DMS114 treated with DMSO at 0.1 percent for 48 hours (cell line): ENCODE measurements around the gene NELFE.
"Not testable (repeated sequence)": the region's sequence is repeated elsewhere in the genome, so short reads cannot be mapped to it uniquely, and the experiment has no call there.

Source experiments
- DNase-seq: peaks from one replicate; lab custom pipeline; 2025; ENCODE audit not compliant: unreplicated experiment; lab: John Stamatoyannopoulos, UW

The NELFE gene

DNA sequence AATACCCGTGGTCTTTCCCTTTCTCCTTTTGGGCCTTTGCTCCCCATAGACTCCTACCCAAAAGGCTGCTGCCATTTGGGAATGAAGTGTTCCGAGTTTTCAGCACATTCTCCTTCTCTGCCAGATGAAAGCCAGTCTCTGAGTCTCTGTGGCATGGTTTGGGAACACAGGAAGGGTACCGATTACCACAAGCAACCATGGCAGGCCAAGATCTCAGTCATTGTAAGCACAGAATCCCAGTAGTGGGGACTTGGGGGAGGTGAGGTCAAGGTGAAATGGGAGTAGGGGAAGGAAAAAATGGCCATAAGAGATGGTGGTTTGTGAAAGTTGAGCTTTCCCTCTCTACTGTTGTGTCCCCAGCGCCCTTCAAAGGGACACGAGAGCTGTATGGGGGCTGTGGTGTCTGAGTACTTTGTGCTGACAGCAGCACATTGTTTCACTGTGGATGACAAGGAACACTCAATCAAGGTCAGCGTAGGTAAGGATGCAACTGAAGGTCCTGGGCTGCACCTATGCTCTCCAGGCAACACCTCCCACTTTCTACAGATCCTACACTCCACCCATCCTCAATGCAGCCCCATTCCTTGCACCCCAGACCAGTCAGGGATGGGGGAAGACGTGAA is 8.7 kb downstream of the NELFE start:
- no peak for DNase-seq

DNA sequence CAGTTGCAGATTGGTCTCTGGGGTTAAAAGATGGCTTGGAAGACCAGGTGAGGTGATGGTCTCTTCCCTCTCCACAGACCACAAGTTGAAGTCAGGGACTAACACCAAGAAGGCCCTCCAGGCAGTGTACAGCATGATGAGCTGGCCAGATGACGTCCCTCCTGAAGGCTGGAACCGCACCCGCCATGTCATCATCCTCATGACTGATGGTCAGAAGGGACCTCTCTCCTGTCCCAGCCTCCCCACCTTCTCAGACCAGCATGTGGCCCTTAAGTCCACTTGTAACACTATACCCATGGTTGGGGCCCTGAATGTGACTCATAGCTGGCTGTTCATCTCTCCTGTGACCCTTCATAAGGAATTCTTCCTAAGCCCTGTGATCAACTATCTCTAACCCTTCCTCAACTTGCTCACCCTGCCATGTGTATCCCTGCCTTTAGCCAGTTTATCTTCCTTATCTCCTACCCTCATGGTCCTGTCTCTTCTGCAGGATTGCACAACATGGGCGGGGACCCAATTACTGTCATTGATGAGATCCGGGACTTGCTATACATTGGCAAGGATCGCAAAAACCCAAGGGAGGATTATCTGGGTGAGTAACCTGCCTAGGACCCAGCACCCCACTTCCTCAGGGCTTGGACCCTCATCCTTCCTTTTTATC is 9.9 kb downstream of the NELFE start:
- DNase-seq: no peak

DNA sequence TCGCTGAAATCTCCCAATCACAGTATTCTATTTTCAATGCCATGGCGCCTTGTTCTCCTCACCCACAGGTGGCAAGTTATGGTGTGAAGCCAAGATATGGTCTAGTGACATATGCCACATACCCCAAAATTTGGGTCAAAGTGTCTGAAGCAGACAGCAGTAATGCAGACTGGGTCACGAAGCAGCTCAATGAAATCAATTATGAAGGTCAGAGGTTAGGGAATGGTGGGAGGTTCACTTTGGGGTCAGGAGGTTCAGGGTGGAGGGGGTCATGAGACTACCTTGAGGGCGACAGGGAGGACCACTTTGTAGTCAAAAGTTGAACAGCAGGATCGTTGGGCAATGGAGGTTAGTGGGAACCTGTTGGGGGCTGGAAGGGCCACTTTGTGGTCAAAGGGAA is 10.5 kb downstream of the NELFE start:
- DNase-seq: no peak

DNA sequence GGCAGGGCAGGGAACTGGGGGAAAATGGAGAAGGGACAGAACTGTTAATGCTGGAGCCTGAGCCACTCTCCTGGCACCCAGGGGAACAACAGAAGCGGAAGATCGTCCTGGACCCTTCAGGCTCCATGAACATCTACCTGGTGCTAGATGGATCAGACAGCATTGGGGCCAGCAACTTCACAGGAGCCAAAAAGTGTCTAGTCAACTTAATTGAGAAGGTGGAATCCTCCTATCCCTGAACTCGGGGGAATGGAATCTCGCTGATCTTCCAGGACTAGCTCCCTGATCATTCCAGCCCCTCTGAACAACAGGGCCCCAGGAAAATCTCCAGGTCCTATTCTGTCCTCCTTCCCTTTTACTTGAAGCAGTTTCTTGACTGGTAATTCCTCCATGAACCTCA is 10.9 kb downstream of the NELFE start:
- DNase-seq: no peak

DNA sequence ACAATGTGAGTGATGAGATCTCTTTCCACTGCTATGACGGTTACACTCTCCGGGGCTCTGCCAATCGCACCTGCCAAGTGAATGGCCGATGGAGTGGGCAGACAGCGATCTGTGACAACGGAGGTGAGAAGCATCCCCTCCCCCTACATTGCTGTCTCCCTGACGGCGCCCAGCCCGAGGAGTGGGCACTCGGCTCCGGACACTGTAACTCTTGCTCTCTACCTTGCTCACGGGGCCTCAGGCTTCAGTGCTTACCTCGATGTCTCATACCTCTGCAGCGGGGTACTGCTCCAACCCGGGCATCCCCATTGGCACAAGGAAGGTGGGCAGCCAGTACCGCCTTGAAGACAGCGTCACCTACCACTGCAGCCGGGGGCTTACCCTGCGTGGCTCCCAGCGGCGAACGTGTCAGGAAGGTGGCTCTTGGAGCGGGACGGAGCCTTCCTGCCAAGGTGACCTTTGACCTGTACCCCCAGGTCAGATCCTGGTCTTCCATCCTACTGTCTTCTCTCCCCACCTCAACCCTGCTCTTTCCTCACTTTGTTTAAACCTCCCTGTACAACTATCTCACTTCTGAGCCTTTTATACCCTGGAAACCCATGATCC is 11.6 kb downstream of the NELFE start:
- no peak for DNase-seq

DNA sequence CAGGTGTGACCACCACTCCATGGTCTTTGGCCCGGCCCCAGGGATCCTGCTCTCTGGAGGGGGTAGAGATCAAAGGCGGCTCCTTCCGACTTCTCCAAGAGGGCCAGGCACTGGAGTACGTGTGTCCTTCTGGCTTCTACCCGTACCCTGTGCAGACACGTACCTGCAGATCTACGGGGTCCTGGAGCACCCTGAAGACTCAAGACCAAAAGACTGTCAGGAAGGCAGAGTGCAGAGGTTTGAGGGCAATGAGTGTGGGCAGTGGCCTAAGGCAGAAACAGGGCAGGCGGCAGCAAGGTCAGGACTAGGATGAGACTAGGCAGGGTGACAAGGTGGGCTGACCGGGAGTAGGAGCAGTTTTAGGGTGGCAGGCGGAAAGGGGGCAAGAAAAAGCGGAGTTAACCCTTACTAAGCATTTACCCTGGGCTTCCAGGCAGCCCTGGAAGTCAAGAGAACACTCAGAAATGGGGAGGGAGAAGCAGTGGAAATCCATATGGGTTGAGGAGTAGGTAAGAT is 12.3 kb downstream of the NELFE start:
- DNase-seq: no peak

DNA sequence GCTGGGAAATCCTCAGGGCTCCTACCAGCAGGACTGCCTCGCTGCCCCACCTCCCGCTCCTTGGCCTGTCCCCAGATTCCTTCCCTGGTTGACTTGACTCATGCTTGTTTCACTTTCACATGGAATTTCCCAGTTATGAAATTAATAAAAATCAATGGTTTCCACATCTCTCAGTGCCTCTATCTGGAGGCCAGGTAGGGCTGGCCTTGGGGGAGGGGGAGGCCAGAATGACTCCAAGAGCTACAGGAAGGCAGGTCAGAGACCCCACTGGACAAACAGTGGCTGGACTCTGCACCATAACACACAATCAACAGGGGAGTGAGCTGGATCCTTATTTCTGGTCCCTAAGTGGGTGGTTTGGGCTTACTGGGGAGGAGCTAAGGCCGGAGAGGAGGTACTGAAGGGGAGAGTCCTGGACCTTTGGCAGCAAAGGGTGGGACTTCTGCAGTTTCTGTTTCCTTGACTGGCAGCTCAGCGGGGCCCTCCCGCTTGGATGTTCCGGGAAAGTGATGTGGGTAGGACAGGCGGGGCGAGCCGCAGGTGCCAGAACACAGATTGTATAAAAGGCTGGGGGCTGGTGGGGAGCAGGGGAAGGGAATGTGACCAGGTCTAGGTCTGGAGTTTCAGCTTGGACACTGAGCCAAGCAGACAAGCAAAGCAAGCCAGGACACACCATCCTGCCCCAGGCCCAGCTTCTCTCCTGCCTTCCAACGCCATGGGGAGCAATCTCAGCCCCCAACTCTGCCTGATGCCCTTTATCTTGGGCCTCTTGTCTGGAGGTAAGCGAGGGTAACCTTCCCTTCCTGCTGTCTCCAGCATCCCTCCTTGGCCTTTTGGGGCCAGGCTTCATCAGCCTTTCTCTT is 13.0 kb downstream of the NELFE start, which contains the start of gene CFB:
CFB (plus strand) TSS at position 589 of the 863 bp plus-strand sequence; CDS start at position 716, 127 bp downstream.
- DNase-seq: no peak

DNA sequence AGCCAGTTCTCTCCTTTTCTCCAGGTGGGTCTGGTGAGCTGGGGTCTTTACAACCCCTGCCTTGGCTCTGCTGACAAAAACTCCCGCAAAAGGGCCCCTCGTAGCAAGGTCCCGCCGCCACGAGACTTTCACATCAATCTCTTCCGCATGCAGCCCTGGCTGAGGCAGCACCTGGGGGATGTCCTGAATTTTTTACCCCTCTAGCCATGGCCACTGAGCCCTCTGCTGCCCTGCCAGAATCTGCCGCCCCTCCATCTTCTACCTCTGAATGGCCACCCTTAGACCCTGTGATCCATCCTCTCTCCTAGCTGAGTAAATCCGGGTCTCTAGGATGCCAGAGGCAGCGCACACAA is 13.6 kb downstream of the NELFE start:
- no peak for DNase-seq

DNA sequence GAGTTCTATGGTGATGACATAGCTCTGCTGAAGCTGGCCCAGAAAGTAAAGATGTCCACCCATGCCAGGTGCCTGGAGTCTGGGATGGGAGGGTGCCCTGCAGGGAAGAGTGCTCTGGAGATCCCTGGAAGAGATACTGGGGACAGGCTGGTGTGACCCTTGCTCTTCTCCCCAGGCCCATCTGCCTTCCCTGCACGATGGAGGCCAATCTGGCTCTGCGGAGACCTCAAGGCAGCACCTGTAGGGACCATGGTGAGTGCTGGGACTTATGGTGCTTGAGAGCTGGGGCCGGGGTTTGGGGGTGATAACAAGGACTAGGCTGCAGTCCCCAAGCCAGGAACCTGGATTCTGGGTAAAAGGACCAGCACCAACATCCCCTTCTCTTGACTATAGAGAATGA is 15.0 kb downstream of the NELFE start:
- DNase-seq: no peak

GRCh38 chr6:31940256-31940664 is 18.5 kb downstream of the NELFE start:
- DNase-seq: no peak

DNA sequence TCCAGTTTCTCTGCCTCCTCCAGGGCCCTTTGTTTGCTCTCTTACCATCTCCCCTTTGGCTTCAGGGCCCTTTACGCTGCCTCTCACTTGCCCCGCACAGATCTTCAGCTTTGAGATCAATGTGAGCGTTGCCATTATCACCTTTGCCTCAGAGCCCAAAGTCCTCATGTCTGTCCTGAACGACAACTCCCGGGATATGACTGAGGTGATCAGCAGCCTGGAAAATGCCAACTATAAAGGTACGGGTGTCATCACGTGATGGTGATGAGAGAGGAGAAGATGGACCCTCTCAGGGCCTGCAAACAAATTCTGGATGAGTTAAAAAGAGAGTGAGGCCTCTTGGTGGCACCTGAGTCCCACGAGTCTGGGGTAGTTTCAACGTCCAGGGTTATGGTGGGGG is 22.9 kb downstream of the NELFE start:
- DNase-seq: no peak

GRCh38 chr6:31935021-31935420 is 23.8 kb downstream of the NELFE start:
- DNase-seq: no peak

GRCh38 chr6:31933537-31933936 is 25.2 kb downstream of the NELFE start:
- no peak for DNase-seq

- DNase-seq: not testable (repeated sequence)
Measured at GRCh38 chr6:31932137-31932536, 26.6 kb downstream of the NELFE start.

GRCh38 chr6:31930962-31931361 is 27.8 kb downstream of the NELFE start:
- DNase-seq: no peak

DNA sequence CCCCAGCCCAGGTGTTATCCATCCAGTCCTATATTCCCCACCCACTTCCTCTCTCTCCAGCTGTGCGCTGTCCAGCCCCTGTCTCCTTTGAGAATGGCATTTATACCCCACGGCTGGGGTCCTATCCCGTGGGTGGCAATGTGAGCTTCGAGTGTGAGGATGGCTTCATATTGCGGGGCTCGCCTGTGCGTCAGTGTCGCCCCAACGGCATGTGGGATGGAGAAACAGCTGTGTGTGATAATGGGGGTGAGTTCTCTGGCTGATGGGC is 30.2 kb downstream of the NELFE start:
- DNase-seq: no peak

- no peak for DNase-seq
Measured at GRCh38 chr6:31927863-31928671, 30.7 kb downstream of the NELFE start.

- no peak for DNase-seq
Measured at GRCh38 chr6:31927242-31927862, 31.4 kb downstream of the NELFE start, which contains the start of gene C2. TSS of gene C2 (plus strand) at chr6:31927717. CDS start at chr6:31927753, 36 bp downstream.

GRCh38 chr6:31922942-31923341 is 35.8 kb downstream of the NELFE start:
- DNase-seq: no peak

GRCh38 chr6:31920811-31921210 is 38.0 kb downstream of the NELFE start:
- no peak for DNase-seq
